Kidney glomerular epithelial cell (primary cell): ENCODE data around the gene SIRT2.
"Not testable (repeated sequence)": the region's sequence is repeated elsewhere in the genome, so short reads cannot be mapped to it uniquely, and the experiment has no call there.

ENCODE experiments used
- DNase-seq: peaks from one replicate; lab custom pipeline; 2025; lab: John Stamatoyannopoulos, UW

Gene SIRT2

GRCh38 chr19:38899447-38900201, at the start of gene SIRT2, which contains the start of gene NFKBIB:
Gene SIRT2 (minus strand): TSS chr19:38899618. CDS start chr19:38899521, 97 bp downstream.
Gene NFKBIB (plus strand): TSS chr19:38899969. CDS start chr19:38900033, 64 bp downstream.
- DNase-seq = peak; percentile 100

GRCh38 chr19:38946229-38947010, 47.0 kb upstream of the SIRT2 start:
- DNase-seq = no peak

GRCh38 chr19:38945562-38946228, 46.3 kb upstream of the SIRT2 start:
- DNase-seq = no peak

GRCh38 chr19:38944981-38945506, 45.6 kb upstream of the SIRT2 start:
- DNase-seq = no peak

GRCh38 chr19:38942471-38943181, 43.2 kb upstream of the SIRT2 start:
- no peak for DNase-seq

- no peak for DNase-seq
Measured at GRCh38 chr19:38941979-38942378, 42.6 kb upstream of the SIRT2 start.

GRCh38 chr19:38941466-38941865, 42.0 kb upstream of the SIRT2 start:
- not testable (repeated sequence) for DNase-seq

GRCh38 chr19:38939957-38940356, 40.5 kb upstream of the SIRT2 start:
- no peak for DNase-seq

- DNase-seq = no peak
Measured at GRCh38 chr19:38933544-38933943, 34.1 kb upstream of the SIRT2 start.

- no peak for DNase-seq
Measured at GRCh38 chr19:38932425-38933179, 33.2 kb upstream of the SIRT2 start.

- no peak for DNase-seq
Measured at GRCh38 chr19:38931521-38931793, 32.0 kb upstream of the SIRT2 start.

- peak; percentile 97 for DNase-seq
Measured at GRCh38 chr19:38930776-38931520, 31.5 kb upstream of the SIRT2 start, which contains the start of gene MRPS12. Gene MRPS12 (plus strand): TSS chr19:38930944. CDS start chr19:38931295, 351 bp downstream.

- DNase-seq = peak; percentile 93
Measured at GRCh38 chr19:38929929-38930775, 30.7 kb upstream of the SIRT2 start, which contains the start of gene SARS2. Gene SARS2 (minus strand): TSS chr19:38930763. CDS start chr19:38930736, 27 bp downstream.

- no peak for DNase-seq
Measured at GRCh38 chr19:38928391-38929001, 29.1 kb upstream of the SIRT2 start.

- no peak for DNase-seq
Measured at GRCh38 chr19:38924388-38924787, 25.0 kb upstream of the SIRT2 start.

- no peak for DNase-seq
Measured at GRCh38 chr19:38922482-38922881, 23.1 kb upstream of the SIRT2 start.

GRCh38 chr19:38921420-38922274, 22.2 kb upstream of the SIRT2 start:
- no peak for DNase-seq
